Caco-2 (cell line): ENCODE data around the gene FBXL12. TPM values are rescaled to one million over a fixed set of nuclear protein-coding genes. Genes with fewer than 3 reads are reported as not detected.
A peak's percentile ranks its signal among the peaks of the same experiment; 100 is the strongest.

Experiments used
- BruUV-seq: library from RNA; stranded (reverse); fragments of 400-500 nt; replicated peaks from 2 replicates; lab custom pipeline; 2021; lab: Mats Ljungman, UMichigan
- CTCF ChIA-PET: fragments of 300-600 bp; sonication (Branson Sonifier 250); formaldehyde crosslinking; loops from one replicate; lab custom pipeline; 2022; ENCODE audit warnings: antibody characterized with exemption; lab: Charles Lee
- POLR2A ChIA-PET: fragments of 300-600 bp; sonication (Branson Sonifier 250); formaldehyde crosslinking; loops from one replicate; lab custom pipeline; 2022; ENCODE audit warnings: antibody characterized with exemption; lab: Charles Lee
- DNase-seq, 2 experiments: peaks; one replicate each; pipeline versions ENCODE4 v3.0.0 to v3.0.0-alpha.2; 2020 to 2022
- H3K27me3 ChIP-seq: replicated peaks from 2 replicates; pipeline ENCODE4 v1.6.0; 2011; ENCODE audit warnings: low read length; ENCODE audit not compliant: control insufficient read depth, insufficient read depth
- H3K36me3 ChIP-seq: 2 replicates; pipeline ENCODE4 v1.5.1; 2011; ENCODE audit warnings: low read length; ENCODE audit not compliant: control insufficient read depth, insufficient read depth
- H3K4me1 ChIP-seq: fragments of 250-450 bp; sonication (Bioruptor Pico); 2 replicates; pipeline ENCODE4 v1.5.1; 2020; ENCODE audit warnings: mild to moderate bottlenecking
- H3K4me3 ChIP-seq: 2 replicates; pipeline ENCODE4 v1.5.1; 2011; ENCODE audit warnings: low read depth, mild to moderate bottlenecking, control low read depth, low read length
- H3K9me3 ChIP-seq: fragments of 250-450 bp; sonication (Bioruptor Pico); 2 replicates; pipeline ENCODE4 v1.5.1; 2020; ENCODE audit warnings: mild to moderate bottlenecking, moderate library complexity
- H3K27ac Mint-ChIP-seq: one replicate; pipeline ENCODE4 v1.8.0; 2022; ENCODE audit warnings: mixed read lengths; ENCODE audit not compliant: unreplicated experiment
- H3K27me3 Mint-ChIP-seq: one replicate; pipeline ENCODE4 v1.8.0; 2022; ENCODE audit warnings: mixed read lengths; ENCODE audit not compliant: insufficient read depth, unreplicated experiment
- H3K36me3 Mint-ChIP-seq: one replicate; pipeline ENCODE4 v1.8.0; 2022; ENCODE audit warnings: mild to moderate bottlenecking, mixed read lengths; ENCODE audit not compliant: insufficient read depth, unreplicated experiment
- H3K4me1 Mint-ChIP-seq: one replicate; pipeline ENCODE4 v1.8.0; 2022; ENCODE audit warnings: low read depth, mixed read lengths; ENCODE audit not compliant: unreplicated experiment
- H3K4me3 Mint-ChIP-seq: one replicate; pipeline ENCODE4 v1.8.0; 2022; ENCODE audit warnings: mild to moderate bottlenecking, moderate library complexity, mixed read lengths; ENCODE audit not compliant: unreplicated experiment
- H3K9me3 Mint-ChIP-seq: one replicate; pipeline ENCODE4 v1.8.0; 2022; ENCODE audit warnings: mixed read lengths; ENCODE audit not compliant: unreplicated experiment
- intact Hi-C: fragments of 100-400 bp; cut with micrococcal nuclease; formaldehyde crosslinking; loops from one replicate; pipeline ENCODE4 v1.10.0; 2022; ENCODE audit not compliant: unreplicated experiment
- total RNA-seq: library from RNA; stranded (reverse); gene quantifications from 2 replicates; pipeline ENCODE4 v1.2.3, GENCODE V29; 2022
- TF ChIP-seq, protein P1 (sequence below), 2 experiments: fragments of 200-600 bp in 1 of 2; IDR thresholded peaks; 1 replicate in 1 of 2; 2 replicates in 1 of 2; pipeline versions ENCODE4 v1.5.1 to v1.8.0; 2011 to 2022; ENCODE audit warnings: antibody characterized with exemption in 1 of 2, control low read depth in 1 of 2, inconsistent platforms in 1 of 2, low read depth in 1 of 2, low read length in 1 of 2, mild to moderate bottlenecking in 1 of 2, moderate library complexity in 1 of 2; ENCODE audit not compliant: insufficient read depth in 1 of 2, severe bottlenecking in 1 of 2, unreplicated experiment in 1 of 2

FBXL12 gene
- total RNA-seq, 1 experiment from 2014 or later: 39.9 TPM

DNA sequence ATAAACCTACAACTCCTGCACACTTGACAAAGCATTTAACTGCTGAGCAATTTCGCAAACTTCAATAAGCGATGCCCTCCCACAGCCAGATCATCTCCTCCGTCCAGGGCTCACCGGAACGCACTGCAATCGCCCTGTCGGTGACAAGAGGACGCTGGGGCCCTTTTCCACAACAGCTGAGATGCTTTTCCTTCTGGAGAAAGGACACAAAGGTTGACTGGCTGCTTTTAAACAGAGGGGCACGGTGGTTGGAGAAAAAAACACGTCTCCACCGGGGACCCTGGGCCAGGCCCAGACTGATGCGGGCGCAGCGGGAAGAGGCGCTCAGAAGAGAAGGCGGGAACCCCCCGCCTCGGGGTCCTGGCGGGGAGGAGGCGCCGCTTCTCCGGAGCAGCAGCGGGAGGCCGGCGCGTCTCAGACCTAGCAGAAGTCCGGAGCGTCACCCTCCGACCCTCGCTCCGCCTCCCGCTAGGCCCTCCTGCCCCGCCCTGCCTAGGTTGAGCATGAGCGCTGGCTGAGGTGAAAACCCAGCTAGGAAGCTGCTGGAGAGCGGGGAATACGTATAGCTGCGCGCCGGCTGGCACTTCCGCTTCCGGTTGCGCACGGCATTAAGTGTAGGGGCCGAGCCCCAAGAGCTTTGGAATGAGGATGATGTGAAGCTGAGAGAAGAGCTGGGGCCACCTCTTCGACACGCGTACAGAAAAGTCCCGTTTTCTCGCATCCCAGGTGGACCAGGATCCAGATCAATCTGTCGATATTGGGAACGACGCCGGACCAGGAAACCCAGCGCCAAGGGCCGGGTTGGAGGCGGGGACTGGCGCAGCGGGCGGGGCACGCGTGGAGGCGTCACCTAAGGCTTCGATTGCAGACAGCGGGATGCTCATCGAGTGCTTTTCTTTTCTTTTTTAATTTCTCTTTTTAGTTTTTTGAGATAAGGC lies 50.4 kb downstream of the FBXL12 start, which contains the start of gene ZNF846:
Gene ZNF846 (minus strand): TSS at position 564 of the 938 bp plus-strand sequence. CDS start 3,788 bp downstream, outside the sequence.
- TF ChIP-seq, protein P1, sequence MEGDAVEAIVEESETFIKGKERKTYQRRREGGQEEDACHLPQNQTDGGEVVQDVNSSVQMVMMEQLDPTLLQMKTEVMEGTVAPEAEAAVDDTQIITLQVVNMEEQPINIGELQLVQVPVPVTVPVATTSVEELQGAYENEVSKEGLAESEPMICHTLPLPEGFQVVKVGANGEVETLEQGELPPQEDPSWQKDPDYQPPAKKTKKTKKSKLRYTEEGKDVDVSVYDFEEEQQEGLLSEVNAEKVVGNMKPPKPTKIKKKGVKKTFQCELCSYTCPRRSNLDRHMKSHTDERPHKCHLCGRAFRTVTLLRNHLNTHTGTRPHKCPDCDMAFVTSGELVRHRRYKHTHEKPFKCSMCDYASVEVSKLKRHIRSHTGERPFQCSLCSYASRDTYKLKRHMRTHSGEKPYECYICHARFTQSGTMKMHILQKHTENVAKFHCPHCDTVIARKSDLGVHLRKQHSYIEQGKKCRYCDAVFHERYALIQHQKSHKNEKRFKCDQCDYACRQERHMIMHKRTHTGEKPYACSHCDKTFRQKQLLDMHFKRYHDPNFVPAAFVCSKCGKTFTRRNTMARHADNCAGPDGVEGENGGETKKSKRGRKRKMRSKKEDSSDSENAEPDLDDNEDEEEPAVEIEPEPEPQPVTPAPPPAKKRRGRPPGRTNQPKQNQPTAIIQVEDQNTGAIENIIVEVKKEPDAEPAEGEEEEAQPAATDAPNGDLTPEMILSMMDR (IDR thresholded peaks at IDR 0.05; ENCODE audit: insufficient read depth in 1 of 2, low read depth in 1 of 2, low read length in 1 of 2, severe bottlenecking in 1 of 2, unreplicated experiment in 1 of 2): no peak
- H3K9me3 ChIP-seq: no peaks in the 10 kb centered on the region
- no TSS peak for BruUV-seq
- H3K4me3 ChIP-seq: peak within 1 kb of the TSS; percentile 89
- ChIA-PET CTCF (interaction anchor here (0.6 to 1.1 kb wide), 2 partner anchors 182 to 184 kb away, joined by 3 read pairs; partner anchors contain the start of gene ZNF121), POLR2A (interaction anchor here (0.6 to 1.1 kb wide), 2 partner anchors 25 to 59 kb away, joined by 3 to 6 read pairs; partner anchors contain the start of gene UBL5)
- DNase-seq: peak; percentile 95 to 97
- peaks cover 10% of the 10 kb centered on the region for H3K36me3 Mint-ChIP-seq
- H3K9me3 Mint-ChIP-seq: peaks cover 11% of the 10 kb centered on the region
- no peaks in the 10 kb centered on the region for H3K4me1 ChIP-seq
- peak within 1 kb of the TSS; percentile 96 for H3K27ac Mint-ChIP-seq
- no peaks in the 10 kb centered on the region for H3K27me3 Mint-ChIP-seq
- no peaks in the 10 kb centered on the region for H3K36me3 ChIP-seq
- peak within 1 kb of the TSS; percentile 96 for H3K4me3 Mint-ChIP-seq
- H3K27me3 ChIP-seq: no peaks in the 10 kb centered on the region
- intact Hi-C loops: loop anchor here (1.0 kb wide), 2 partner anchors 17 to 24 kb away; no protein-coding TSS in a partner anchor
- no peaks in the 10 kb centered on the region for H3K4me1 Mint-ChIP-seq

Other genes with a start within 250 kb of the FBXL12 start
- gene ZNF121, start 234.6 kb downstream of the FBXL12 start, total RNA-seq: 35.5 and 38.4 TPM in 2 replicates
- 23.7 and 27.4 TPM in 2 replicates for gene ZNF561, start 197.8 kb downstream of the FBXL12 start, total RNA-seq
- gene ZNF562, start 144.0 kb downstream of the FBXL12 start, total RNA-seq: 23.0 and 23.7 TPM in 2 replicates
- 5.3 and 6.2 TPM in 2 replicates for gene ZNF846, start 50.3 kb downstream of the FBXL12 start, total RNA-seq
- 345 and 359 TPM in 2 replicates for gene UBL5, start 8.8 kb upstream of the FBXL12 start, total RNA-seq
- gene PIN1, start 16.2 kb upstream of the FBXL12 start, total RNA-seq: 63.3 and 65.3 TPM in 2 replicates
- 0.30 and 0.34 TPM in 2 replicates for gene OLFM2, start 117.4 kb upstream of the FBXL12 start, total RNA-seq
- not detected in 2 replicates for gene COL5A3, start 191.4 kb upstream of the FBXL12 start, total RNA-seq
- not detected in 2 replicates for gene RDH8, start 194.4 kb upstream of the FBXL12 start, total RNA-seq